Lower lobe of right lung (tissue), 2 donors: ENCODE results near the gene CPLX1. TPM values are rescaled to one million over a fixed set of nuclear protein-coding genes. Genes with fewer than 3 reads are reported as not detected.

Experiments used
- ATAC-seq, 2 donors: fragments of 200-7000 bp; cut with Tn5 transposase; one replicate each; pipeline ENCODE4 v1.9.1; 2020 to 2022; ENCODE audit warnings: mild to moderate bottlenecking in 2 of 2, moderate library complexity in 2 of 2
- DNase-seq: peaks from one replicate; pipeline ENCODE4 v3.0.0-alpha.2; 2020
- H3K27ac ChIP-seq: fragments of 200-600 bp; one replicate; pipeline ENCODE4 v1.8.0; 2022
- H3K27me3 ChIP-seq: fragments of 200-600 bp; one replicate; pipeline ENCODE4 v1.8.0; 2022; ENCODE audit warnings: low read depth
- H3K36me3 ChIP-seq: fragments of 200-600 bp; one replicate; pipeline ENCODE4 v1.8.0; 2022; ENCODE audit warnings: mild to moderate bottlenecking
- H3K4me1 ChIP-seq: fragments of 200-600 bp; one replicate; pipeline ENCODE4 v1.8.0; 2022
- H3K4me3 ChIP-seq: fragments of 200-600 bp; one replicate; pipeline ENCODE4 v1.8.0; 2022; ENCODE audit warnings: mild to moderate bottlenecking
- H3K9me3 ChIP-seq: fragments of 200-600 bp; one replicate; pipeline ENCODE4 v1.8.0; 2022
- CTCF ChIP-seq: fragments of 200-600 bp; IDR thresholded peaks from one replicate; pipeline ENCODE4 v1.8.0; 2022; ENCODE audit warnings: antibody characterized with exemption, mild to moderate bottlenecking
- intact Hi-C: fragments of 100-400 bp; cut with DNase I; formaldehyde crosslinking; loops from one replicate; pipeline ENCODE4 v1.11.0; 2022
- total RNA-seq: library from RNA; stranded (reverse); fragmentation: NEBNext Ultra II Directional; extraction: Animal tissue kit (Norgen Biotek cat#: 25700); gene quantifications from one replicate; pipeline ENCODE4 v1.2.1, GENCODE V29; 2021
- donor health status: DM: no; HTN: yes; CAD: no; lungs with severe emphysema.

The CPLX1 gene
- total RNA-seq, 1 donor from 2014 or later = 3.9 TPM

- DNase-seq (no peak), ATAC-seq (no peak)
- H3K27ac ChIP-seq = no peak overlapping the region
- no peaks in the 10 kb centered on the region for H3K27me3 ChIP-seq
- H3K9me3 ChIP-seq = no peaks in the 10 kb centered on the region
- H3K36me3 ChIP-seq = peaks cover 93% of the 10 kb centered on the region
- no peak overlapping the region for H3K4me3 ChIP-seq
- no peaks in the 10 kb centered on the region for H3K4me1 ChIP-seq
- TF ChIP-seq CTCF = no peak
- intact Hi-C loops = no loop called here
Measured at GRCh38 chr4:866068-866760, 40.3 kb upstream of the CPLX1 start.

- H3K4me3 ChIP-seq = no peak overlapping the region
- no peaks in the 10 kb centered on the region for H3K9me3 ChIP-seq
- no peak overlapping the region for H3K27ac ChIP-seq
- TF ChIP-seq CTCF = no peak
- intact Hi-C loops = no loop called here
- DNase-seq (no peak), ATAC-seq (peak in 1 of 2 donors; percentile 3)
- no peaks in the 10 kb centered on the region for H3K27me3 ChIP-seq
- H3K36me3 ChIP-seq = peaks cover 93% of the 10 kb centered on the region
- no peaks in the 10 kb centered on the region for H3K4me1 ChIP-seq
Measured at GRCh38 chr4:865572-865971, 39.6 kb upstream of the CPLX1 start.

- H3K27me3 ChIP-seq = no peaks in the 10 kb centered on the region
- no peak for DNase-seq
- H3K9me3 ChIP-seq = no peaks in the 10 kb centered on the region
- intact Hi-C loops = no loop called here
- TF ChIP-seq CTCF = no peak
- H3K4me3 ChIP-seq = no peak overlapping the region
- no peak overlapping the region for H3K27ac ChIP-seq
- peaks cover 93% of the 10 kb centered on the region for H3K36me3 ChIP-seq
- no peaks in the 10 kb centered on the region for H3K4me1 ChIP-seq
- no peak for ATAC-seq
Measured at GRCh38 chr4:865121-865465, 39.2 kb upstream of the CPLX1 start.

DNA sequence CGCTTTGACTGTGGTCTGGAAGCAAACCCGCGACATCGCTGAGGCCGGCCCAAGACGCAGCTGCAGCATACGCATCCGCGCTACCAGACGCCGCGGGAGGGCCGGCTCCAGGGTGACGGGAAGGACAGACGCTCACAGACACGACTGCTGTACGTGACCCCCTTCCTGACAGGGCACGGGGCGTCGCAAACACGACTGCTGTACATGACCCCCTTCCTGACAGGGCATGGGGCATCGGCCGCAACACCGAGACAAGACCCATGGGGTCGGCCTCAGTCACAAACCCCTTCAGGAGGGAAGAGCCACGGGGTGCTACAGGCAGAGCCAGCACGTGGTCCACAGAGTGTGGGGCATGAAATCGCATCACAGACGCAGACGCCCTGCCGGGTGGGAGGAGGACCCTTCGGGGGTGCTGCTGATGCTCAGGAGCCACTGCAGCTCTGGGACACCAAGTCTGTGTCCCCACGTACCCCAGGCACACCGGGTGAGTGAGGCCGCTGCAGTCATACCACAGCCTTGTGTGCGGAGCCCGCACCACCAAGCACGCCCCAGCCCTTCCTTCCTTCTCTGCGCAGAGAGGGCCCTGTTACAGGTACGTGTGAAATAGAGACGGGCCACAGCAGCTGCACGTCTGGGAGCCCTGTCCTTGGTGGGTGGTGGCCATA lies 38.7 kb upstream of the CPLX1 start:
- H3K27me3 ChIP-seq = no peaks in the 10 kb centered on the region
- no peak for TF ChIP-seq CTCF
- H3K27ac ChIP-seq = no peak overlapping the region
- intact Hi-C loops = no loop called here
- H3K4me3 ChIP-seq = no peak overlapping the region
- H3K4me1 ChIP-seq = no peaks in the 10 kb centered on the region
- ATAC-seq (no peak), DNase-seq (no peak)
- H3K36me3 ChIP-seq = peaks cover 93% of the 10 kb centered on the region
- H3K9me3 ChIP-seq = no peaks in the 10 kb centered on the region

GRCh38 chr4:860561-860960 lies 34.6 kb upstream of the CPLX1 start:
- DNase-seq (peak; percentile 28), ATAC-seq (no peak)
- no peak for TF ChIP-seq CTCF
- Histone ChIP-seq H3K27ac (no peak overlapping the region), H3K36me3 (peaks cover 91% of the 10 kb centered on the region), H3K9me3 (no peaks in the 10 kb centered on the region), H3K27me3 (no peaks in the 10 kb centered on the region), H3K4me1 (no peaks in the 10 kb centered on the region), H3K4me3 (no peak overlapping the region)
- intact Hi-C loops = no loop called here
